Panc1 (cell line): ENCODE measurements around the gene LMTK2. TPM values are rescaled to one million over a fixed set of nuclear protein-coding genes. Genes with fewer than 3 reads are reported as not detected.

Experiments
- ATAC-seq: fragments of 200-7000 bp; cut with Tn5 transposase; 2 replicates; pipeline ENCODE4 v1.9.1; 2020; ENCODE audit warnings: mild to moderate bottlenecking, moderate library complexity
- BruUV-seq: library from RNA; stranded (reverse); fragments of 400-500 nt; replicated peaks from 2 replicates; lab custom pipeline; 2021; lab: Mats Ljungman, UMichigan
- CTCF ChIA-PET: fragments of 300-600 bp; sonication (Branson Sonifier 250); formaldehyde crosslinking; loops from one replicate; lab custom pipeline; 2022; ENCODE audit warnings: antibody characterized with exemption; lab: Charles Lee
- POLR2A ChIA-PET: fragments of 300-600 bp; sonication (Branson Sonifier 250); formaldehyde crosslinking; loops from one replicate; lab custom pipeline; 2022; ENCODE audit warnings: antibody characterized with exemption; lab: Charles Lee
- DNase-seq: peaks from one replicate; pipeline ENCODE4 v3.0.0-alpha.2; 2010; ENCODE audit warnings: low read depth, low spot score
- H3K27ac ChIP-seq: 2 replicates; pipeline ENCODE4 v1.5.1; 2011; ENCODE audit warnings: mild to moderate bottlenecking, low read length, inconsistent platforms
- H3K27me3 ChIP-seq: fragments of 200-500 bp; sonication (Bioruptor generic); 2 replicates; pipeline ENCODE4 v1.6.0; 2014; ENCODE audit warnings: low read length, inconsistent platforms; ENCODE audit not compliant: control insufficient read depth, insufficient read depth
- H3K36me3 ChIP-seq: fragments of 200-500 bp; sonication (Bioruptor generic); 2 replicates; pipeline ENCODE4 v1.5.1; 2014; ENCODE audit warnings: inconsistent platforms, mild to moderate bottlenecking, low read length, moderate library complexity; ENCODE audit not compliant: control insufficient read depth, insufficient read depth
- H3K4me1 ChIP-seq: 2 replicates; pipeline ENCODE4 v1.5.1; 2011; ENCODE audit warnings: inconsistent platforms, mild to moderate bottlenecking, low read length, moderate library complexity; ENCODE audit not compliant: control insufficient read depth, insufficient read depth
- H3K4me3 ChIP-seq, 2 experiments: 2 replicates each; pipeline ENCODE4 v1.5.1; 2011 to 2012; ENCODE audit warnings: low read depth in 2 of 2, low read length in 2 of 2, mild to moderate bottlenecking in 2 of 2, inconsistent platforms in 1 of 2, moderate library complexity in 1 of 2
- H3K9me3 ChIP-seq: fragments of 200-500 bp; sonication (Bioruptor generic); 2 replicates; pipeline ENCODE4 v1.5.1; 2014; ENCODE audit warnings: low read depth, mild to moderate bottlenecking, inconsistent platforms, low read length, moderate library complexity; ENCODE audit not compliant: control insufficient read depth, insufficient read depth
- CTCF ChIP-seq: fragments of 450-650 bp; IDR thresholded peaks from 2 replicates; pipeline ENCODE4 v1.5.1; 2017; ENCODE audit warnings: mild to moderate bottlenecking
- POLR2AphosphoS5 ChIP-seq: IDR thresholded peaks from 2 replicates; pipeline ENCODE4 v1.6.1; 2012; ENCODE audit warnings: mild to moderate bottlenecking, low read depth, low read length, moderate library complexity
- REST ChIP-seq, 2 experiments: IDR thresholded peaks; 2 replicates each; pipeline ENCODE4 v1.6.1; 2011 to 2012; ENCODE audit warnings: low read depth in 2 of 2, control low read depth in 1 of 2, low read length in 1 of 2, mild to moderate bottlenecking in 1 of 2, moderate library complexity in 1 of 2; ENCODE audit not compliant: insufficient read depth in 1 of 2
- SIN3A ChIP-seq: IDR thresholded peaks from 2 replicates; pipeline ENCODE4 v1.6.1; 2012; ENCODE audit warnings: low read depth, mild to moderate bottlenecking, low read length, moderate library complexity, borderline replicate concordance; ENCODE audit not compliant: insufficient read depth
- TCF7L2 ChIP-seq: IDR thresholded peaks from 2 replicates; pipeline ENCODE4 v1.6.1; 2011; ENCODE audit warnings: mild to moderate bottlenecking, low read depth, low read length, inconsistent platforms
- in situ Hi-C: cut with HindIII; loops from 2 replicates; pipeline ENCODE4 v1.10.0; 2016; ENCODE audit warnings: low sequenced_read_pairs, low pct_unique_long_range_greater_than_20kb
- intact Hi-C: fragments of 100-400 bp; cut with micrococcal nuclease; formaldehyde crosslinking; loops from one replicate; pipeline ENCODE4 v1.10.0; 2022; ENCODE audit not compliant: unreplicated experiment
- total RNA-seq: library from RNA; stranded (reverse); gene quantifications from one replicate; pipeline ENCODE4 v1.2.1, GENCODE V29; 2021; ENCODE audit not compliant: unreplicated experiment

Gene LMTK2
- total RNA-seq, 1 experiment from 2014 or later = 25.4 TPM

- intact Hi-C loops (no loop called here), in situ Hi-C loops (no loop called here)
- BruUV-seq = no TSS peak
- ChIA-PET CTCF (no interaction called here), POLR2A (no interaction called here)
- Histone ChIP-seq H3K9me3 (no peaks in the 10 kb centered on the region), H3K27ac (no peak overlapping the region), H3K4me3 (no peak overlapping the region), H3K36me3 (no peaks in the 10 kb centered on the region), H3K27me3 (no peaks in the 10 kb centered on the region), H3K4me1 (no peaks in the 10 kb centered on the region)
- no peak for TF ChIP-seq CTCF
- no peak for TF ChIP-seq POLR2AphosphoS5
- TF ChIP-seq REST (IDR thresholded peaks at IDR 0.05; ENCODE audit: insufficient read depth in 1 of 2, low read depth in 2 of 2, low read length in 1 of 2) = no peak
- TF ChIP-seq TCF7L2 = no peak
- no peak for TF ChIP-seq SIN3A
- DNase-seq (no peak), ATAC-seq (no peak)
Measured at GRCh38 chr7:98202367-98203195, 95.9 kb downstream of the LMTK2 start.

- H3K4me1 ChIP-seq = no peaks in the 10 kb centered on the region
- intact Hi-C loops (no loop called here), in situ Hi-C loops (no loop called here)
- H3K27ac ChIP-seq = no peak overlapping the region
- CTCF ChIA-PET = no interaction called here
- no peak for TF ChIP-seq CTCF
- TF ChIP-seq REST (IDR thresholded peaks at IDR 0.05; ENCODE audit: insufficient read depth in 1 of 2, low read depth in 2 of 2, low read length in 1 of 2) = no peak
- TF ChIP-seq SIN3A = no peak
- ATAC-seq (no peak), DNase-seq (no peak)
- no peaks in the 10 kb centered on the region for H3K27me3 ChIP-seq
- H3K4me3 ChIP-seq = no peak overlapping the region
- no TSS peak for BruUV-seq
- no peaks in the 10 kb centered on the region for H3K36me3 ChIP-seq
- POLR2A ChIA-PET = no interaction called here
- no peaks in the 10 kb centered on the region for H3K9me3 ChIP-seq
Measured at GRCh38 chr7:98203261-98203963, 96.8 kb downstream of the LMTK2 start.
